CD4-positive, alpha-beta T cell treated with Interleukin-6 for 4 hours (primary cell): ENCODE results near the gene FAM20C.

ENCODE experiments used
- DNase-seq: peaks from one replicate; pipeline ENCODE4 v3.0.0-alpha.2; 2020; ENCODE audit warnings: mixed read lengths

Gene FAM20C

GRCh38 chr7:159370-160270 is 32.8 kb upstream of the FAM20C start:
- no peak for DNase-seq

GRCh38 chr7:160958-161725 is 31.2 kb upstream of the FAM20C start:
- no peak for DNase-seq

- no peak for DNase-seq
These were observed 29.6 kb upstream of the FAM20C start for GRCh38 chr7:162632-163297.

- no peak for DNase-seq
These were observed 29.1 kb upstream of the FAM20C start for GRCh38 chr7:163298-163695.

GRCh38 chr7:163971-164881 is 28.1 kb upstream of the FAM20C start:
- DNase-seq: no peak

- DNase-seq: no peak
These were observed 27.3 kb upstream of the FAM20C start for GRCh38 chr7:164882-165660.

GRCh38 chr7:165661-166337 is 26.6 kb upstream of the FAM20C start:
- no peak for DNase-seq

- no peak for DNase-seq
These were observed 25.9 kb upstream of the FAM20C start for GRCh38 chr7:166338-167060.

- DNase-seq: no peak
These were observed 25.1 kb upstream of the FAM20C start for GRCh38 chr7:167090-167855.

- no peak for DNase-seq
These were observed 24.2 kb upstream of the FAM20C start for GRCh38 chr7:167976-168791.

- DNase-seq: no peak
These were observed 22.8 kb upstream of the FAM20C start for GRCh38 chr7:169276-170172.

GRCh38 chr7:170551-171363 is 21.6 kb upstream of the FAM20C start:
- no peak for DNase-seq

GRCh38 chr7:171364-171904 is 20.9 kb upstream of the FAM20C start:
- no peak for DNase-seq

GRCh38 chr7:171912-172515 is 20.4 kb upstream of the FAM20C start:
- no peak for DNase-seq

- no peak for DNase-seq
These were observed 19.0 kb upstream of the FAM20C start for GRCh38 chr7:173209-173918.
